GM18870 (cell line): Measurements from ENCODE around the gene GFPT2.

ENCODE experiments used
- ATAC-seq: cut with Tn5 transposase; IDR thresholded peaks from one replicate; pipeline ENCODE4 v1.9.1; 2021; ENCODE audit warnings: moderate library complexity; ENCODE audit not compliant: unreplicated experiment

Gene GFPT2

DNA sequence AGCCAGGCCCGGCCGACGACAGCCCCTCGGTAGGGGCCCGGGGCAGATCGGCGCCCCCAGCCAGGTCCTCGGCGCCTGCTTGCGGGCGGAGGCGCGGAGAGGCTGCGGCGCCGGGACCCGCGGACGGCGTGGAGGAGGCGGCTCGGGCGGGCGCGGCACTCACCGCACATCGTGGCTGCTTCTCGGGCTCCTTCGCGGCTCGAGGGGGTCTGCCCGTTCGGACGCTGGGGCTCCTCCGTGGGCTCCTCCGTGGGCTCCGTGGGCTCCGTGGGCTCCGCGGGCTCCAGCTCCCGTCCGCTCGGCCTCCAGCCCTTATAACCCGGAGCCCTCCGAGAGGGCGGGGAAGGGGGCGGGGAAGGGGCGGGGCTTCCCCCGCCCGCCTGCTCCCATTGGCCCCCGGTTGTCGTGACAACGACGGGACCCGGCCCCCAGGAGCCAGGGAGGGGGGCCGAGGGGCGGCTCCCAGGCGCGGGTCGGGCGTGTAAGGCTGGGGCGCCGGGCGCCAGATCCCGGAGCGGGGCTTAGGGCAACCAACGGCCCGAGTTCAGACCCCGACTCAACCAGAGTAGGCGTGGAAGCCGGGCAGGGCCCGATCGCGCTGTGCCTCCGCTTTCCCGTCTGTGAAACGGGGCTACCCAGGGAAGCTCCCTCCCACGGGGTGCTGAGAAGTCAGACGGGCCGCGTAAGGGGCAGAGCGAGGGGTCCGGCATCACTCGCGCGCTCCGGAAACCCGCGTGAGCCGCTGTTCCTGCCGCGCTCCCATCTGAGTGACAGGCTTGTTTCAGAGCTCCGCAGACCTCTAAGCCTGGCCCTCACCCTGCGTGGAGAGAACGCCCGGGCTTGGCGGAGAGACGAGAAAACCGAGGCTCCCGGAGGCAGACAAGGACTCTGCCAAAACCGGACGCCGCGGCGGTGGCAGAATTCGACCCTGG, at the start of gene GFPT2:
GFPT2 (minus strand) TSS at position 289 of the 932 bp plus-strand sequence; CDS start at position 170, 119 bp downstream.
- no peak for ATAC-seq

DNA sequence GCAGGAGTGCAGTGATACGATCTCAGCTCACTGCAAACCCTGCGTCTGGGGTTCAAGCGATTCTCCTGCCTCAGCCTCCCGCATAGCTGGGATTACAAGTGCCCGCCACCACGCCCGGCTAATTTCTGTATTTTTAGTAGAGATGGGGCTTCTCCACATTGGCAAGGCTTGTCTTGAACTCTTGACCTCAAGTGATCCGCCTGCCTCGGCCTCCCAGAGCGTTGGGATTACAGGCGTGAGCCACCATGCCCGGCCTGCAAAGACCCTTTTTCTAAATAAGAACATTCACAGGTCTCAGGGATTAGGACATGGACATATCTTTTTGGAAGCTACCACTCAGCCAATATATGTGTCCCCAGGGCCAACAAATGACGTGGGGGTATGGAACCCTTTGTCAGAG, 49.6 kb upstream of the GFPT2 start:
- no peak for ATAC-seq

DNA sequence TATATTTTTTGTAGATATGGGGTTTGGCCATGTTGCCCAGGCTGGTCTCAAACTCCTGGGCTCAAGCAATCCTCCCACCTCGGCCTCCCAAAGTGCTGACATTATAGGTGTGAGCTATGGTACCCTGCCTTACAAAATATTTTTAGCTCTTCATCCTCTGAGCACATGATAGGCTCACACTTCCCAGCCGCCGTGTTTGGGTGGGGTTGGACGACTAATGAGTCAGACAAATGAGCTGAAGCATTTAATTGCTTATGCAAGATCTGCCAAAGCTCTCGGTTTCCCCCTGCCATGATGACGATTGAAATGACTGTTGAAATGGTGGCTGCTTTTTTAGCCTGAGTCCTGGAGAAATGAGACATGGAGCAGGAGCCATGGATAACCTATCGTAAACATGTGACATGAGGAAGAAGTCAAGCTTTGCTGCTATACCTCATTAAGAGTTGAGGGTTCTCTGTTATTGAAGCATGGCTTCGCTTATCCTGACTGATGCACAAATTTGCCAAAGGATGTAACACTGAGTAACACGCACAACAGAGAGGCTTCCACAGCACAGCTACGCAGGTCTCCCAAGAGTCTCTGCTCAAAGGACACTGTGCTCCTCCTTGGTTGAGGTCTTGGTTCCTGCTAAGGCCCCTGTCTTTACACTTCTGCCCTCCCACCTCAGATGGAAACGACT, 48.2 kb upstream of the GFPT2 start:
- no peak for ATAC-seq

DNA sequence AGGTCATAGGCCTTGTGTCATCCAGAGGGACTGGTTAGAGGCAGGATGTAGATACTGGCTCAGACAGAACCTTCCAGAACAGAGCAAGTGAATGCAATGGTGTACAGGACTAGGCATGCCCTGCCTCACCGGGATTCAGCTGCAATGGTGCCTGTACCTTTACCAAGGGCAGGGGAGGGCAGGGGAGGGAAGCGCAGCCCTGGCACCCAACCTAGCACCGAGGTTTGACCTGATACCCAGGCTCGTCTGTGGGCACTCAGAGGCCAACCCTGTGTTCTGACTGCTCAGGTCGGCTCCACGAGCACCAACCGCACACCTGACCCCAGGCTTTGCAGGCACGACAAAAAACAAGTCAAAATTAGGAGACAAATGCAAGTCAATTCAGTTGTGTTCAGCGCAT, 47.3 kb upstream of the GFPT2 start:
- no peak for ATAC-seq

DNA sequence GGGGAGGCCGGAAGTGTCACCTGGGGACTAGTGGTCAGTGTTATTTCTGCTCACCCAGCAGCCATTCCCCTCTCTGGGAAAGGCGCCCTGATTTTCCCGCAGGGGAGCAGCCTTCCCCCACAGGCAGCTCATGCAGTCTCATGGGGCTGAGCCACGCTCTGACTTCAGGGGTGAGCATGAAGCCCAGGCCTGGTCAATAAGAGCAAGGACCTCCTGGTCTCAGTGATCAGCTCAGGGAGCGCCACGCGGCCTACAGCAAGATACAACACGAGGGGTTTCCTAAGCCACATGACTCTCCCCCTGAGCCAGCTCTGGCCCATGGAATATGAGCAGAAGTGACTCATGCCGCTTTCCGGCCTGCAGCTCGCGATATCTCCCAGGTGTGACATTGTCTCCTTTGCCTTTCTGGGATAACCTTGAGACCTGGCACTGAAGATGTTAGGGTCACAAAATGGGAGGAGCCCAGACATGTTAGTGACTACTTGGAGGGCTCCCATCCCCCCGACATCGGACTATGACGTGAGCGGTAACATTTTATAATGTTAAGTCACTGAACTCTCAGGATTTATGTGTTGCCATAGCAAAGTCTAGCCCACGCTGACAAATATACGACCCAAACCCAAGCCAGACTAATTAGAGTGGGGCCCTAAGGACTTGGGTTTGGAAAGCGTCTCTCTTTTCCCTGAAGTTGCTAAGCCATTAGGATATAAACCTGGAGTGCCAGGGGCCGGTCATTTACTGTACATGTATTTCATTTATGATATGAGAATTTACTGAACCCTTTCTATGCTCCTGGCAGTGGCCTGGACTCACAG, 46.5 kb upstream of the GFPT2 start:
- no peak for ATAC-seq

DNA sequence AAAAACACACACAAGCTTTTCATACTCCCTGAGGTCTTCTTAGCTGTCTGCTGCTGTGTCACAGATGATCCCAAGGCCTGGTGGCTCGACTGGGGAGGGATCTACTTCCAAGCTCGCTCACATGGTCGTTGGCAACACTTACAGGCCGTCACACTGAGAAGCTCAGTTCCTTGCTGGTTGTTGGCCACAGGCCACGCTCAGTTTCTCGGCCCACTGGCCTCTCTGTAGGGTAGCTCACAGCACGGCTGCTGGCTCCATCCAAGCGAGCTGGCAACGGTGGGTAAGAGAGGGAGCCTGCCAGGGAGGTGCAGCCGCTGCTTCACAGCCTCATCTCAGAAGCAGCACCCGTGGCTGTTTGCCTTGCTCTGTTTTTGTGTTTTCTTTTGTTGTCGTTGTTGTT, 43.8 kb upstream of the GFPT2 start:
- ATAC-seq, result no peak

DNA sequence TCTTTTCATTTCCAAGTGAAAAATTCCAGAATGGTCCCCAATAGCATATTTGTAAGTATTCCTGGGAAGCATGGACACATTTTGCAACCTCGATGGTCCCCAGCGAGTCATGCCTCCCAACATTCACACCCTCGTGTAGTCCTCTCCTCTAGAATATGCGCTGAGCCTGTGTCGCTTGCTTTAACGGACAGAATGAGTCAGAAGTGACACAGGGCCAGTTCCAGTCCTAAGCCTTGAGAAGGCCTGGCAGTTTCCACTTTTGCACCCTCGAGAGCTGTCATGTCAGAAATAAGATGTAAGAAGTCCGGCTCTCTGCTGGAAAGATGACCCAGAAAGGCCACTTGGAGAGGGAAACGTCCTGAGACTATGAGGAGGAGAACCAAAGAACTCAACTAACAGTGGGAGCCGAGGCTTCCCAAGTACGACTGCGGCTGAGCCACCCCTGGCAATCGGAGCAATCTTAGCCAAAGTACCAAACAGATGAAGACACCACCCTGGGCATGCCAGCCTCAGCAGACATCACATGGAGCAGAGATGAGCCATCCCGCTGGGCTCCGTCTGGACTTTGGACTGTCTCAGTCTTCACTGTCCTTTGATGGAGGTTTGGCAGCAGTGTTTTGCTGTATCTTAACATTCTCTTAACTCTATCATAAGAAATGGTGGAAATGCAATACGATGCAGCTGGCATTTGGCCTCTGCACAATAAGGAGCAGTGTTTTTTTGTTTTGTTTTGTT, 42.6 kb upstream of the GFPT2 start:
- ATAC-seq, result no peak

DNA sequence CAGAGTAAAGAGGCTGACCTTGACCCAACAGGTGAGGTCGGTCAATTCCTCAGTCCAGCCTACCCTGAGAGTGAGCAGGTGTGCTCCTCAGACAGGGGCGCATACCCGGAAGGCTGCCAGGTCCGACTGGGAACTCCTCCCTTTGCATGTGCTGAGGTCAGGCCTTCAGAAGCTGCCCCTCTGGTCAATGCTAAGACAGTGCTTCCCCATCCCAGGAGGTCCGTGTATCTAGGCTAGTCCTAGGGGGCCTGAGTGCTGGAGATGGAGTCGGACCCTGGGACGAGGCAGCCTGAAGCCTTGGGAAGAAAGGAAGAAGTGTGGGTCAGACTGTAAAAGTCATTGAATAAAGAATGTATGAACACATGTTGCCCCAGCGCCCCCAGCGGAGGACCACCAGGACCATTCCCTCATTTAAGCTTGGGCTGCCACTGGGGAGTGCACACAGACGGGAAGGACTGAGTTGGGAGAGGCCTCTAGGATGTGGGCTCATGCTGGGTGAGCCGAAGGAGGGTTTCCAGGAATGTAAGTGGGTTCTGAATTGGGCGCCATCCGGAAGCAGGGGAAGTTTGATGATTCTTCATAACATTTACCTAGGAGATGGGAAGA, 41.0 kb upstream of the GFPT2 start:
- ATAC-seq, result no peak

DNA sequence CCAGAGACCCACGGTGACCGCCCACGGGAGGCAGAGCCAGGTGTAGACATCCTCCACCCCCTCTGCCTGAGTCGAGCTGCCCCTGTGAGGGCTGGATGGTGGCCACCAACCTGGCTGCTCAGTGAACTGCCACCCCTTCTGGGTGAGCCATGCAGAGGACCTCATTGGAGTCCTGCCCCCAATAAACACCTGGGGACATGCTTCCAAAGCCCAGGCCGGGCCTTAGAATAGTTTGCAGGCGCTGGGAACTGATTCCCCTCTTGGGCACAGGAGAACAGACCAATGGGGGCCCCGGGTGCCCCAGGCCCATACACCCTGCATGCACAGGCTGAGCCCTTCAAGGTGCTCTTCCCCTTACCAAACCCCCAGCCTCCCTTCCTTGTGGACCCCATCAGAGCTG, 38.1 kb upstream of the GFPT2 start:
- ATAC-seq, result no peak

DNA sequence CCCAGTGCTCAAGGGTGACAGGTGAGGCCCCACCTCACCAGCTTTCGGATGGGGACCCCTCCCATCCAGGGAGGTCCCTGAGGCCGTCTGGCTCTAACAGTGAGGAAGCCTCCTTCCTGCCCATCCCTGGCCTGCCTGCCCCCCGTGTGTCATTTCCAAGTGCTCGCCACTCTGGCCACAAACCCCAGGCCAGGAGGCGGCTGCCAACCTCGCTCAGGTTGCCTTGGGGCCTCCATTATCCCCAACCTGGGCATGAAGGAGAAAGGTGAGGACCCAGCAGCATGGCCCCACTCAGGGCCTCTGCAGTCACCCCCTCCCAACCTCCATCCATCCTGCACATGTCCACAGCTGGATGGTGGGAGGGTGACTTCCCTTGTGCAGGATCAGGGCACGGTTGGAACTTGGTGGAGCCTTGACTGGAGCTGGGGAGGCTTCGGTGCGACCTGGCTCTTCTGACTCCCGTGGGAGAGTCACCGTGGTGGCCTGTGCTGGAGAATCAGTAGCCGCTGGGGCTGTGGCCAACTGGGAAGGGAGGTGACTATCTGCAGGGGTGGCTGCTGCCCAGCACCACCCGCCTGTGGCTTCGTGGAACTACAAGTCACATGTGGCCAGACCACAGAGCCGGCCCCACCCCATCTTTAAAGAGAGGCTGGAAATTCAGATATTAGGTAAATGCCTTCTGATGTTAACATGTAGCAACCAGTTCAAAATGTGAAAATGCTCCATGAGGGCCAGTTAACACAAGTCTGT, 37.5 kb upstream of the GFPT2 start:
- no peak for ATAC-seq

DNA sequence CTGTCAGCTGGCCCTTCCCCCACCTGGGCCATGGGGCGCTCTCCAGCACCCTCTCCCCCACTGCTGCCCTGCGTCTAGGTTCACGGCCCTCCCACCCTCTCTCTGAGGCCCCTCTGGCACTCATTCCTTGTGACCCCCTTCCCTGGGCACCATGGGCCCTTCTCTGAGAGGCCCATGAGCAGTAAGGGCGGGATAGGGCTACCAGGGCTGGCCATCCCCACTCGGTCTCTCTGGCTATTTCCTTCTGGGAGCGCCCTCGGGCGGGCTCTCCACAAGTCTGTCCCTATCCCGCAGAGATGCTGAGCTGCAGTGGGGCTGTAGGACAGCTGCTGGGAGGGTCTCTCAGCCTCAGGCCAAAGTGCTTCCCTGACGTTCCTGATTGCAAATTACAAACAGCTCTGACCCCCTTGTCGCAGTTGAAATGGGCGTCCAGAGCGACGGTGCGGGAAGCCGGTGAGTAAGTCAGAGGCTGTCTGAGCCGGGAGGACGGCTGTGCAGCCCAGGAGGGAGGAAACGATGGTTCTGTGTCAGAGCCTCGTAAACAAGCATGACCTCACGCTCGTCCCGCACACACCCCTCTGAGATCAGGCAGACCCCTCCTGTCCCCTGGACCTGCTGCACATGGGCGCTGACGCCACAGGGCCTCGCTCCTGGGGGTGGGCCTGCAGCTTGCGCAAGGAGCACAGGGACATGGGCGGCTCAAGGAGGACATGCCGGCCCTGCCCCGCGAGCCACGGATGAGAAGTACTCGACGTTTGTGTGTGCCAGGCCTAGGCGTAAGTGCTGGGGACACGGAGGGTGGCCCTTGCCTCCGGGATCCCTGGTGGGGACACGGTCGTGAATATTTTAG, 36.3 kb upstream of the GFPT2 start:
- ATAC-seq, result no peak

DNA sequence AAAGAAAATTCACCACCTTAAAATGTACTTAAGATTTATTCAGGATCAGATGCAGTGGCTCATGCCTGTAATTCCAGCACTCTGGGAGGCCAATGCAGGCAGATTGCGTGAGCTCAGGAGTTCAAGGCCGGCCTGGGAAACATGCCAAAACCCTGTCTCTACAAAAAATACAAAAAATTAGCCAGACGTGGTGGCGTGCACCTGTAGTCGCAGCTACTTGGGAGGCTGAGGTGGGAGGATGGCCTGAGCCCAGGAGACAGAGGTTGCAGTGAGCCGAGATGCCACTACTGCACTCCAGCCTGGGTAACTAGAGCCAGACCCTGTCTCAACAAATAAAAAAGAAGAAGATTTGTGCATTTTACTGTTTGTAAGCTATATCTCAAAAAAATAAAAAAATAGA, 34.7 kb upstream of the GFPT2 start:
- no peak for ATAC-seq

DNA sequence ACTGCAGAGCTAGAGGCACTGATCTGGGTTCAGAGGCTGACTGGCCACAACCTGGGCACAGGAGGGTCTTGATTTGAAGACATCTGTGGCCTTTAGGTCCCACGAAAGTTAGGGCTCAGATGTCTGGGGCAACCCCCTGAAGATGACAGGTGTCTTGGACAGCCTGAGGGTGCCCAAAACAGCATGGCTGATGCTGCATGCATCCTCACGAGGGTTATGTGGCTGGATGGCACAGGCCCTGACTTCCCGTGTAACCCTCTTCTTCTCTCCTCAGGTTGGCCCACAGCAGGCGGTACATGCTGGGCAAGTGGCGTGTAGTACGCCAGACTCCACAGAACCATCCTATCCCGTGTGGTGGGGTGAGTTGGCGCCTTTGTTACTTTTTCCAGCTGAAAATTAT, 29.8 kb upstream of the GFPT2 start:
- ATAC-seq, result no peak

DNA sequence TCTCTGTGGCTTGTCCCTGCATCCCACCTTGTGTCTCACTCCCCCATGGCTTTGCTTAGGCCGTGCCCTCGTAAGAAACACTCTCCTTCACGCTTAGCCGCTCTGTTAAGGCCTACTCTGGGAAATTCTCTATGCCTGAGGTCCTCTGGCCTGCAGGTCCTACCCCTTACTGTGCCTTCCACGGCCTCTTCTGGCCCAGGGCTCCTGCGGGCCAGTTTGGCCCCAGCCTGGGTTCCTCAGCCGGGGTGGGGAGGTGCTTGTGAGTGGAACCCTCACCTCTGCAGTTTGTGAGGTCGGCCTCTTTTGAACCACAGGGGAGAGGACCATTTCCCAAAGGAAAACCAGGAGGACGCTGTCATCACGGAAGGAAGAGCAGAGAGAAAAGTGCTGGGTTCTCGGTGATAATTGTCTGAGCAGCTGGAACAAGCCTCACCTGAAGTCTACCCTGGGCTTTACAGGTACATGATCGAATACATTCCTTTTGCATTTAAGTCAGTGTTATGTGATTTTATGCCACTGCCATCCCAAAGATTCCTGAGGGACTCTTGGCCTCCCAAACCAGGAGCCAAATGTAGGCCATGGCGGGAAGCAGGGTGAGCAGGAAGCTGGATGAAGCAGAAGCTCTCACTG, 28.8 kb upstream of the GFPT2 start:
- ATAC-seq, result no peak

DNA sequence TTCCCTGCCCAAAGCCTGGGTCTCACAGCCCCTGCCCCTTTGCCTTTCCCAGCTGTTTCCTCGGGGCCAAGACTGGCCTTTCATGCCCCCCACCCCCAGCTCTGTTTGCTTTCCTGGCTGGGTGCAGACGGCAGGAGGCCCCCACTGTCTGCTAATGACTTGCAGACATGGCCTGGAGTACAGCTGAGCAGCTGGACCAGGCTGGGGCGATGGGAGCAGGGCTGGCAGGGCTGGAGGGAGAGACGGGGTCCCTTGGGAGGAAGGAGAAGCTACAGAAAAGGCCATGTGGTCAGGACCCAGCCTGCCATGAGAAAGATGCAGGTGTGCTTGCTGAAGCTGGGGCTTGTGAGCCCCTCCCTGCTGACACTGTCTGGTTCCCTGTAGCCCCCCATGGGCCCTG, 28.3 kb upstream of the GFPT2 start:
- ATAC-seq, result no peak

DNA sequence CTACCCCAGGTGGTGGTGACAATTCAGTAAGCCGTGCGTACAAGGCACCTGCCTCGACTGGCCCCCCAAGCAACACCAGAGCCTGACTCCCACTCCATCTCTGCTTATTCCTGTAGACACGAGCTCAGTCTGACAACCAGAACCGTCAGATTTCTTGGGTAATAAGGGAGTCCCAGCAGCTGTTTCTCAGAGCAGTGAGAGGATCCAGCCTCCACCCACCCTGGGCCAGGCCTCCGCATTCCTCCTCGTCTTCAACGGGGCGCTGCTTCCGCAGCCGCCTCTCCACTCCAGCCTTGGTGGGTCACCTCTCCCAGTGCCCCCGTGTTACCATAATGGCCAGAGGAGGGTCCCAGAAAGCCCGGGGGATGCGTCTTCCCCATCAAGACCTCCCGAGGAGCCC, 27.7 kb upstream of the GFPT2 start:
- no peak for ATAC-seq

DNA sequence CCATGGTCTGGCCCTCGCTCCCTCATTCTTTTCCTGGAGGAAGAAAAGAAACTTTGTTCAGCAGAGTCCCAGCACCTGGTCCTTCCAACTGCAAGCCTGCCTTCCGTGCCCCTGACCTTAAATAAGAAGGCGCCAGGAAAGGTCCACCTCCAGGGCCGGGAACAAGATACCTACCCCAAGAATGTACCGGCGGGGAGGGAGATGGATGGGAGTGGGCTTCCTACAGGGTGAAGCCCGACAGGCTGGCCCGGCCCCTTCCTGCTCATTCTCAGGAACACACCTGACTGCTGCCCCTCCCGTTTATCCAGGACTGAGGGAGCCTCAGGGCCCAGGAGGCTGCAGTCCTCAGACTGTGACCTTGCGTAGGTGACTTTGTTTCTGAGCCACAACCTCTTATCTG, 27.3 kb upstream of the GFPT2 start:
- no peak for ATAC-seq

DNA sequence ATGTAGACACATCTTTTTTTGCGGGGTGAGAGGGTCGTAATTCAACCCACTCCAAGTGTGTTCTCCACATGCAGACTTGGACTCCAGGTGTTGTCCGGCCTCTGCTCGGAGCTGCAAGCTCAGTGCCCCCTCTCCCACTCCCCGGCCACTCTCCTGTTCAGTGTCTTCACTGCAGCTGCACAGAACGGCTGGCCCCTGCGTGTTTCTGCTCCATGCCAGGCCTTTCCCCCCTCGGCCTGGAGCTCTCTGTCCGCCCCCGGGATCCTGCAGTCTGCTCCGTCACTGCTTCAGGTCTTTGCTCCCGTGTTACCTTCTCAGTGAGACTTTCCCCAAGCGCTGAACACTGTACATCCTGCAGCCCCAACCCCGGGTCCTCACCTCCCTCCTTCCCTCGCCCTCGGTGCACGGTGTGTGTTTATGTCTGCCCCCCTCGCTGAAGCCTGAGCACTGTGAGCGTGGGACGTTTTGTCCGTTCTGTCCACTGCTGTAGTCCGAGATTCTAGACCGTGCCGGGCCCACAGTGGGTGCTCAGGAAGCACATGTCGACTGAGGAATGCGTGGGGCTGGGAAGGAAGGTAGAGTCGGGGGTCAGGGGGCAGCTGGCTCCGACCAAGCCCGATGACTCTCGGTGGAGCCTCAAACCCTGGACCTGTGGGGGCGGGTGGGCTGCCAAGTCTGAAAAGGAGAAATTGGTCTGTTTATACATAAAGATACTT, 26.4 kb upstream of the GFPT2 start:
- ATAC-seq, result no peak
